ENCODE data around the gene CC2D1A.

DNA sequence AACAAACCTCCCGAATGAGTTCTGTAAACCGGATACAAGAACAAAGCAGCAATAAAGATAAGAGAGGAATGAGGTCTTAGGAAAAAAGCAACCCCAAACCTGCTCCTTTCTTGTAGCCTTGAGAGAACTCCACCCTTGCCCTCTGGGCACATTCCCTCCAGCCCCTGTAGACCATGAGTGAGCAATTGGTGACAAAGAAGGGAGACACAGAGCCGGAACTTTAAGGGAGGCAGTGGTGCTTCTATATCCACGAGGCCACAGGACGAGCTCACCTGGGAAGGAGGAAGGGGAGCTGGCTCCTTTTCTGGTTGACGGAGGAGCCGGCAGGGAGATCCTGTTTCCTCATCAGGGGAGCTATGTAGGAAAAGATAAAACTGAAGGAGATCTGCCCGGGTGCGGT lies 13.1 kb upstream of the CC2D1A start:
- no peak for TF ChIP-seq ZBTB7A (IDR thresholded peaks at IDR 0.05; ENCODE audit: low read depth)
- TF ChIP-seq RAD21 (IDR thresholded peaks at IDR 0.05; ENCODE audit: low read depth) = no peak
- TF ChIP-seq TCF12 (IDR thresholded peaks at IDR 0.05; ENCODE audit: low read depth) = no peak
- no peak for TF ChIP-seq YY1 (IDR thresholded peaks at IDR 0.05; ENCODE audit: low read depth)
- no peak for TF ChIP-seq EP300 (IDR thresholded peaks at IDR 0.05; ENCODE audit: borderline replicate concordance)
- TF ChIP-seq NFIC (IDR thresholded peaks at IDR 0.05) = no peak
- TF ChIP-seq, protein P1, sequence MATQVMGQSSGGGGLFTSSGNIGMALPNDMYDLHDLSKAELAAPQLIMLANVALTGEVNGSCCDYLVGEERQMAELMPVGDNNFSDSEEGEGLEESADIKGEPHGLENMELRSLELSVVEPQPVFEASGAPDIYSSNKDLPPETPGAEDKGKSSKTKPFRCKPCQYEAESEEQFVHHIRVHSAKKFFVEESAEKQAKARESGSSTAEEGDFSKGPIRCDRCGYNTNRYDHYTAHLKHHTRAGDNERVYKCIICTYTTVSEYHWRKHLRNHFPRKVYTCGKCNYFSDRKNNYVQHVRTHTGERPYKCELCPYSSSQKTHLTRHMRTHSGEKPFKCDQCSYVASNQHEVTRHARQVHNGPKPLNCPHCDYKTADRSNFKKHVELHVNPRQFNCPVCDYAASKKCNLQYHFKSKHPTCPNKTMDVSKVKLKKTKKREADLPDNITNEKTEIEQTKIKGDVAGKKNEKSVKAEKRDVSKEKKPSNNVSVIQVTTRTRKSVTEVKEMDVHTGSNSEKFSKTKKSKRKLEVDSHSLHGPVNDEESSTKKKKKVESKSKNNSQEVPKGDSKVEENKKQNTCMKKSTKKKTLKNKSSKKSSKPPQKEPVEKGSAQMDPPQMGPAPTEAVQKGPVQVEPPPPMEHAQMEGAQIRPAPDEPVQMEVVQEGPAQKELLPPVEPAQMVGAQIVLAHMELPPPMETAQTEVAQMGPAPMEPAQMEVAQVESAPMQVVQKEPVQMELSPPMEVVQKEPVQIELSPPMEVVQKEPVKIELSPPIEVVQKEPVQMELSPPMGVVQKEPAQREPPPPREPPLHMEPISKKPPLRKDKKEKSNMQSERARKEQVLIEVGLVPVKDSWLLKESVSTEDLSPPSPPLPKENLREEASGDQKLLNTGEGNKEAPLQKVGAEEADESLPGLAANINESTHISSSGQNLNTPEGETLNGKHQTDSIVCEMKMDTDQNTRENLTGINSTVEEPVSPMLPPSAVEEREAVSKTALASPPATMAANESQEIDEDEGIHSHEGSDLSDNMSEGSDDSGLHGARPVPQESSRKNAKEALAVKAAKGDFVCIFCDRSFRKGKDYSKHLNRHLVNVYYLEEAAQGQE (IDR thresholded peaks at IDR 0.05; ENCODE audit: low read depth) = no peak
- TF ChIP-seq EGR1 (IDR thresholded peaks at IDR 0.05) = no peak
- no peak for TF ChIP-seq CREB1 (IDR thresholded peaks at IDR 0.05; ENCODE audit: low read depth)
- no peak for TF ChIP-seq USF1 (IDR thresholded peaks at IDR 0.05)
- no peak for TF ChIP-seq MAX (IDR thresholded peaks at IDR 0.05)

Measured in Ishikawa (cell line).